Muscle of leg (tissue), 11 donors: ENCODE results near the gene SLC25A47. TPM values are rescaled to one million over a fixed set of nuclear protein-coding genes. Genes with fewer than 3 reads are reported as not detected.
A peak's percentile ranks its signal among the peaks of the same experiment; 100 is the strongest.

ENCODE experiments used
- DNase-seq: peaks from one replicate; pipeline ENCODE4 v3.0.0; 2013
- H3K27ac ChIP-seq: one replicate; pipeline ENCODE4 v1.5.1; 2013; ENCODE audit warnings: mild to moderate bottlenecking, low read length, control low read depth
- H3K27me3 ChIP-seq: one replicate; pipeline ENCODE4 v1.6.1; 2013; ENCODE audit warnings: low read length; ENCODE audit not compliant: control insufficient read depth, insufficient read depth
- H3K36me3 ChIP-seq: one replicate; pipeline ENCODE4 v1.6.1; 2013; ENCODE audit warnings: low read length; ENCODE audit not compliant: control insufficient read depth, insufficient read depth
- H3K4me1 ChIP-seq: one replicate; pipeline ENCODE4 v1.6.1; 2013; ENCODE audit warnings: low read length; ENCODE audit not compliant: control insufficient read depth, insufficient read depth
- H3K4me3 ChIP-seq: one replicate; pipeline ENCODE4 v1.5.1; 2013; ENCODE audit warnings: low read length, control low read depth
- H3K9me3 ChIP-seq: replicated peaks from 2 replicates; pipeline ENCODE4 v1.6.1; 2013; ENCODE audit warnings: low read depth, low read length; ENCODE audit not compliant: control insufficient read depth
- WGBS: methylation state at CpG from one replicate; pipeline ENCODE4 v1.1.5; 2013; ENCODE audit warnings: missing lambda C conversion rate; ENCODE audit not compliant: insufficient coverage; 5-methylcytosine and 5-hydroxymethylcytosine counted together
- polyA plus RNA-seq, 8 donors: library from polyadenylated mRNA; unstranded; fragments of 120-200 nt; gene quantifications; one replicate each; pipeline versions ENCODE4 v1.2.1 to v1.2.3, GENCODE V29; 2013; ENCODE audit warnings: inconsistent platforms in 1 of 8, low replicate concordance in 1 of 8; ENCODE audit not compliant: insufficient read length in 8 of 8, insufficient read depth in 1 of 8
- total RNA-seq: library from RNA; stranded (reverse); fragments of 120-200 nt; gene quantifications from one replicate; pipeline ENCODE4 v1.2.4, GENCODE V29; 2013

SLC25A47 gene
- total and polyA plus RNA-seq, 9 donors, result 0.08 to 0.57 (median 0.15) TPM; not detected in 2

- H3K36me3 ChIP-seq, result peaks cover 30% of the 10 kb centered on the region
- WGBS, result 41% methylated on average over 6 of the region's 9 CpGs
- no peak overlapping the region for H3K4me3 ChIP-seq
- H3K4me1 ChIP-seq, result peaks cover 45% of the 10 kb centered on the region
- no peaks in the 10 kb centered on the region for H3K27me3 ChIP-seq
- no peak overlapping the region for H3K27ac ChIP-seq
- DNase-seq, result no peak
- no peaks in the 10 kb centered on the region for H3K9me3 ChIP-seq
Measured at GRCh38 chr14:100289916-100290606, 33.1 kb upstream of the SLC25A47 start.

- H3K36me3 ChIP-seq, result peaks cover 32% of the 10 kb centered on the region
- H3K27me3 ChIP-seq, result no peaks in the 10 kb centered on the region
- DNase-seq, result no peak
- peaks cover 42% of the 10 kb centered on the region for H3K4me1 ChIP-seq
- no peaks in the 10 kb centered on the region for H3K9me3 ChIP-seq
- WGBS, result 85% methylated on average over 9 of the region's 12 CpGs
- H3K4me3 ChIP-seq, result no peak overlapping the region
- H3K27ac ChIP-seq, result no peak overlapping the region
Measured at GRCh38 chr14:100290607-100291304, 32.4 kb upstream of the SLC25A47 start.

- H3K36me3 ChIP-seq, result peaks cover 32% of the 10 kb centered on the region
- no peak overlapping the region for H3K4me3 ChIP-seq
- DNase-seq, result no peak
- H3K27ac ChIP-seq, result no peak overlapping the region
- H3K27me3 ChIP-seq, result no peaks in the 10 kb centered on the region
- H3K4me1 ChIP-seq, result peaks cover 37% of the 10 kb centered on the region
- no peaks in the 10 kb centered on the region for H3K9me3 ChIP-seq
- WGBS, result 84% methylated on average over 13 of the region's 13 CpGs
Measured at GRCh38 chr14:100291305-100292075, 31.6 kb upstream of the SLC25A47 start.

GRCh38 chr14:100292301-100292775 is 30.8 kb upstream of the SLC25A47 start:
- Histone ChIP-seq H3K27ac (no peak overlapping the region), H3K9me3 (no peaks in the 10 kb centered on the region), H3K4me1 (peaks cover 43% of the 10 kb centered on the region), H3K27me3 (no peaks in the 10 kb centered on the region), H3K4me3 (no peak overlapping the region), H3K36me3 (peaks cover 36% of the 10 kb centered on the region)
- 95% methylated on average over 61 of the region's 61 CpGs for WGBS
- DNase-seq, result no peak

- Histone ChIP-seq H3K27ac (no peak overlapping the region), H3K4me3 (no peak overlapping the region), H3K4me1 (peaks cover 47% of the 10 kb centered on the region), H3K36me3 (peaks cover 36% of the 10 kb centered on the region), H3K27me3 (no peaks in the 10 kb centered on the region), H3K9me3 (no peaks in the 10 kb centered on the region)
- 92% methylated on average over 42 of the region's 42 CpGs for WGBS
- DNase-seq, result no peak
Measured at GRCh38 chr14:100292776-100293461, 30.2 kb upstream of the SLC25A47 start.

- H3K27me3 ChIP-seq, result no peaks in the 10 kb centered on the region
- 79% methylated on average over 9 of the region's 14 CpGs for WGBS
- H3K36me3 ChIP-seq, result peaks cover 36% of the 10 kb centered on the region
- peaks cover 47% of the 10 kb centered on the region for H3K4me1 ChIP-seq
- no peak overlapping the region for H3K27ac ChIP-seq
- DNase-seq, result no peak
- H3K4me3 ChIP-seq, result no peak overlapping the region
- no peaks in the 10 kb centered on the region for H3K9me3 ChIP-seq
Measured at GRCh38 chr14:100293497-100294212, 29.5 kb upstream of the SLC25A47 start.

GRCh38 chr14:100294213-100294962 is 28.8 kb upstream of the SLC25A47 start:
- Histone ChIP-seq H3K9me3 (no peaks in the 10 kb centered on the region), H3K27ac (no peak overlapping the region), H3K27me3 (no peaks in the 10 kb centered on the region), H3K4me3 (no peak overlapping the region), H3K4me1 (peaks cover 42% of the 10 kb centered on the region), H3K36me3 (peaks cover 36% of the 10 kb centered on the region)
- peak; percentile 79 for DNase-seq
- whole genome bisulfite sequencing, result 75% methylated on average over 9 of the region's 12 CpGs

GRCh38 chr14:100294963-100295330 is 28.2 kb upstream of the SLC25A47 start:
- 100% methylated on average over 1 of the region's 2 CpGs for WGBS
- Histone ChIP-seq H3K4me1 (peaks cover 41% of the 10 kb centered on the region), H3K27ac (no peak overlapping the region), H3K27me3 (no peaks in the 10 kb centered on the region), H3K4me3 (no peak overlapping the region), H3K9me3 (no peaks in the 10 kb centered on the region), H3K36me3 (peaks cover 36% of the 10 kb centered on the region)
- DNase-seq, result no peak
